Subcutaneous adipose tissue (tissue), 4 donors: Measurements from ENCODE around the gene CEP152. TPM values are rescaled to one million over a fixed set of nuclear protein-coding genes. Genes with fewer than 3 reads are reported as not detected.

ENCODE experiments used
- CTCF ChIP-seq: fragments of 450-650 bp; IDR thresholded peaks from one replicate; pipeline ENCODE4 v1.5.1; 2016; ENCODE audit warnings: low read depth, mild to moderate bottlenecking, control low read depth, antibody characterized with exemption, moderate library complexity
- total RNA-seq, 4 donors: library from RNA; depleted of rRNA; stranded (reverse); fragments of >200 nt; gene quantifications; one replicate each; pipeline ENCODE4 v1.1.0, GENCODE V29; 2016

Gene CEP152
- total RNA-seq, 4 donors from 2014 or later, result 3.4 to 7.1 (median 5.7) TPM

GRCh38 chr15:48733615-48734014, 77.3 kb downstream of the CEP152 start:
- TF ChIP-seq CTCF, result no peak

- no peak for TF ChIP-seq CTCF
Observed at GRCh38 chr15:48730506-48730905, 80.4 kb downstream of the CEP152 start.

- no peak for TF ChIP-seq CTCF
Observed at GRCh38 chr15:48723969-48724368, 86.9 kb downstream of the CEP152 start.

GRCh38 chr15:48722764-48723661, 87.9 kb downstream of the CEP152 start:
- no peak for TF ChIP-seq CTCF

GRCh38 chr15:48721061-48721810, 89.6 kb downstream of the CEP152 start:
- no peak for TF ChIP-seq CTCF

- no peak for TF ChIP-seq CTCF
Observed at GRCh38 chr15:48720646-48721045, 90.2 kb downstream of the CEP152 start.

GRCh38 chr15:48719668-48720067, 91.2 kb downstream of the CEP152 start:
- no peak for TF ChIP-seq CTCF
